ENCODE results near the gene TCF25.

DNA sequence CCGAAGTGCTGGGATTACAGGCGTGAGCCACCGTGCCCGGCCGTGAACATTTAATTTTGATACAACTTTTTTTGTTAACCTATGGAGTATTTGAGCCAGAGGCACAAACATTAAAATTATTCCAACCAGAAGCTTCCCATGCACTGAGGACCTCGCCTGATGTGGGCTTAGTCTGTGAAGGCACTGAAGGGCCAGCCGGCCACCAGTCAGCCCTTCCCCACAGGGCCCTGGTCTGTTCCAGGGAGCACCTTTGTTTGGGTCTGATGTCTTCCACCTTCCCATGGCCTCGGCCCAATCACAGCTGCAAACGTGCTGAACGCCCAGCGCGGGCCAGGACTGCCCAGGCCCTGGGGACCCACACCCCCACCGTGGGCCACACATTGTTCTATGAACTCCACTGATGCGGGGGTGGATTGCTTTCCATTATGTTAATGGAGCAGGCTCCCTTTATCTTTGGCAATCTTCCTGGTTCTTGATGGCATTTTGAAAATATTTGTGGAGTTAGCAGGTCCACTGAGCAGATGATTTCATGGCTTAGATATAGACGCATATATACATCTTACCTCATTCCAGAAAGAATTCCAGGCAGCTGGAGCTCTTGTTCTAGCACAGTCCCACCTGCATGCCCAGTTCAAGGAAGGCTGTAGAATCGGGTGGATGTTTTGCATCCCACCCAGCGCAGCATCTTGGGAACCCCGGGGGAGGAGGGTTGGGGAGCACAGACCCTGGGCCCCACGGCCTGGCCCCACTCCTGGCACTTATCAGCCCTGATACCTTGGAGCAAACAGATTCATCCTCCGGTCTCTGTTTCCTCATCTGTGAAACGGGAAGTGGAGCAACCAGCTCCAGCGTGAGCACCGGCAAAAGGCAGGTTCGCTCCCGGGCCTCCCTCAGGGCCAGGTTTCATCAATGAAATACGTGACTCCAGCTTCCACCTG is 30.7 kb upstream of the TCF25 start:
- TF ChIP-seq, protein P1, sequence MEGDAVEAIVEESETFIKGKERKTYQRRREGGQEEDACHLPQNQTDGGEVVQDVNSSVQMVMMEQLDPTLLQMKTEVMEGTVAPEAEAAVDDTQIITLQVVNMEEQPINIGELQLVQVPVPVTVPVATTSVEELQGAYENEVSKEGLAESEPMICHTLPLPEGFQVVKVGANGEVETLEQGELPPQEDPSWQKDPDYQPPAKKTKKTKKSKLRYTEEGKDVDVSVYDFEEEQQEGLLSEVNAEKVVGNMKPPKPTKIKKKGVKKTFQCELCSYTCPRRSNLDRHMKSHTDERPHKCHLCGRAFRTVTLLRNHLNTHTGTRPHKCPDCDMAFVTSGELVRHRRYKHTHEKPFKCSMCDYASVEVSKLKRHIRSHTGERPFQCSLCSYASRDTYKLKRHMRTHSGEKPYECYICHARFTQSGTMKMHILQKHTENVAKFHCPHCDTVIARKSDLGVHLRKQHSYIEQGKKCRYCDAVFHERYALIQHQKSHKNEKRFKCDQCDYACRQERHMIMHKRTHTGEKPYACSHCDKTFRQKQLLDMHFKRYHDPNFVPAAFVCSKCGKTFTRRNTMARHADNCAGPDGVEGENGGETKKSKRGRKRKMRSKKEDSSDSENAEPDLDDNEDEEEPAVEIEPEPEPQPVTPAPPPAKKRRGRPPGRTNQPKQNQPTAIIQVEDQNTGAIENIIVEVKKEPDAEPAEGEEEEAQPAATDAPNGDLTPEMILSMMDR (conservative IDR thresholded peaks at IDR 0.05 in 1 of 2, IDR thresholded peaks at IDR 0.05 in 1 of 2; ENCODE audit: low read depth in 1 of 2, low read length in 2 of 2): no peak
- no peak for TF ChIP-seq EZH2 (IDR thresholded peaks at IDR 0.05; ENCODE audit: low read length, missing control alignments)
